HCT116 (cell line): Measurements from ENCODE around the gene KRTAP22-1.

Source experiments
- CBX3 ChIP-seq: IDR thresholded peaks from 2 replicates; pipeline ENCODE4 v1.6.1; 2012; ENCODE audit warnings: low read depth
- EZH2 ChIP-seq: fragments of 200-600 bp; sonication (generic); IDR thresholded peaks from 2 replicates; pipeline ENCODE4 v1.6.1; 2017; ENCODE audit warnings: antibody characterized with exemption, mixed run types
- JUND ChIP-seq: IDR thresholded peaks from 2 replicates; pipeline ENCODE4 v1.6.1; 2012
- POLR2A ChIP-seq: IDR thresholded peaks from 2 replicates; pipeline ENCODE4 v1.7.0; 2011; ENCODE audit warnings: borderline replicate concordance; ENCODE audit not compliant: insufficient read depth, insufficient read length; ENCODE audit errors: extremely low read depth
- POLR2AphosphoS5 ChIP-seq: IDR thresholded peaks from 2 replicates; pipeline ENCODE4 v1.6.1; 2011; ENCODE audit warnings: mild to moderate bottlenecking, low read depth, low read length, moderate library complexity
- TCF7L2 ChIP-seq: IDR thresholded peaks from 2 replicates; pipeline ENCODE4 v1.7.0; 2011; ENCODE audit warnings: borderline replicate concordance, inconsistent platforms; ENCODE audit not compliant: insufficient read depth, insufficient read length; ENCODE audit errors: extremely low read depth
- ZNF274 ChIP-seq: fragments of 200-500 bp; sonication (Bioruptor generic); IDR thresholded peaks from 2 replicates; pipeline ENCODE4 v1.6.1; 2014; ENCODE audit warnings: mild to moderate bottlenecking, low read depth, low read length, inconsistent platforms
- TF ChIP-seq, protein P1 (sequence below), 3 experiments: fragments of 200-600 bp in 1 of 3; sonication (generic) in 1 of 3; IDR thresholded peaks in 2 of 3; conservative IDR thresholded peaks in 1 of 3; 2 replicates each; pipeline ENCODE4 v1.5.1; 2012 to 2017; ENCODE audit warnings: low read depth in 2 of 3, low read length in 2 of 3, antibody characterized with exemption in 1 of 3, borderline replicate concordance in 1 of 3, control low read depth in 1 of 3, mild to moderate bottlenecking in 1 of 3, mixed read lengths in 1 of 3, mixed run types in 1 of 3, moderate library complexity in 1 of 3; ENCODE audit not compliant: insufficient read depth in 1 of 3
- TF ChIP-seq, protein P2 (sequence below): IDR thresholded peaks from 2 replicates; pipeline ENCODE4 v1.6.1; 2012
- TF ChIP-seq, protein P3 (sequence below): IDR thresholded peaks from 2 replicates; pipeline ENCODE4 v1.6.1; 2011; ENCODE audit warnings: mild to moderate bottlenecking, low read length, moderate library complexity; ENCODE audit not compliant: insufficient replicate concordance; ENCODE audit errors: extremely low read depth

DNA sequence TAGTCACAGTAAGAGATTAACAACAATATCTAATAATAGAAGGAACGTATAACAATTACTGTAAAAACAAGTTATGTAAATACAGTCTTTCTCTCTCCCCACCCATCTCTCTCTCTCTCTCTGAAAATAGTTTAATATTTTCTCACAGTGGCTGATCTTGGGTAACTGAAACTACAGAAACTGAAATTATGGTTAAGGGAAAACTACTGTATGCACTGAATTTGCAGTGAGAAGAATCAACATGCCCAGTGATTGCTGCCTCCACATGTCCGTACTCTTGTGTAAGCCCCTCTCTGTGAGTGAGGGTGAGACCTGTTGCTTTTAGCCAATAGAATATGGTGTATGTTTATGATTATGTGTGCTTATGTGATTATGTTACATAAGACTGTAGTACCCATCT, 11.2 kb downstream of the KRTAP22-1 start:
- TF ChIP-seq, protein P1, sequence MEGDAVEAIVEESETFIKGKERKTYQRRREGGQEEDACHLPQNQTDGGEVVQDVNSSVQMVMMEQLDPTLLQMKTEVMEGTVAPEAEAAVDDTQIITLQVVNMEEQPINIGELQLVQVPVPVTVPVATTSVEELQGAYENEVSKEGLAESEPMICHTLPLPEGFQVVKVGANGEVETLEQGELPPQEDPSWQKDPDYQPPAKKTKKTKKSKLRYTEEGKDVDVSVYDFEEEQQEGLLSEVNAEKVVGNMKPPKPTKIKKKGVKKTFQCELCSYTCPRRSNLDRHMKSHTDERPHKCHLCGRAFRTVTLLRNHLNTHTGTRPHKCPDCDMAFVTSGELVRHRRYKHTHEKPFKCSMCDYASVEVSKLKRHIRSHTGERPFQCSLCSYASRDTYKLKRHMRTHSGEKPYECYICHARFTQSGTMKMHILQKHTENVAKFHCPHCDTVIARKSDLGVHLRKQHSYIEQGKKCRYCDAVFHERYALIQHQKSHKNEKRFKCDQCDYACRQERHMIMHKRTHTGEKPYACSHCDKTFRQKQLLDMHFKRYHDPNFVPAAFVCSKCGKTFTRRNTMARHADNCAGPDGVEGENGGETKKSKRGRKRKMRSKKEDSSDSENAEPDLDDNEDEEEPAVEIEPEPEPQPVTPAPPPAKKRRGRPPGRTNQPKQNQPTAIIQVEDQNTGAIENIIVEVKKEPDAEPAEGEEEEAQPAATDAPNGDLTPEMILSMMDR (IDR thresholded peaks at IDR 0.05 in 2 of 3, conservative IDR thresholded peaks at IDR 0.05 in 1 of 3; ENCODE audit: borderline replicate concordance in 1 of 3, insufficient read depth in 1 of 3, low read depth in 2 of 3, low read length in 2 of 3), result no peak
- TF ChIP-seq ZNF274 (no peak), CBX3 (no peak), POLR2AphosphoS5 (no peak), TCF7L2 (no peak), POLR2A (no peak), JUND (no peak), EZH2 (no peak)
- TF ChIP-seq, protein P2, sequence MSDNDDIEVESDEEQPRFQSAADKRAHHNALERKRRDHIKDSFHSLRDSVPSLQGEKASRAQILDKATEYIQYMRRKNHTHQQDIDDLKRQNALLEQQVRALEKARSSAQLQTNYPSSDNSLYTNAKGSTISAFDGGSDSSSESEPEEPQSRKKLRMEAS, result no peak
- TF ChIP-seq, protein P3, sequence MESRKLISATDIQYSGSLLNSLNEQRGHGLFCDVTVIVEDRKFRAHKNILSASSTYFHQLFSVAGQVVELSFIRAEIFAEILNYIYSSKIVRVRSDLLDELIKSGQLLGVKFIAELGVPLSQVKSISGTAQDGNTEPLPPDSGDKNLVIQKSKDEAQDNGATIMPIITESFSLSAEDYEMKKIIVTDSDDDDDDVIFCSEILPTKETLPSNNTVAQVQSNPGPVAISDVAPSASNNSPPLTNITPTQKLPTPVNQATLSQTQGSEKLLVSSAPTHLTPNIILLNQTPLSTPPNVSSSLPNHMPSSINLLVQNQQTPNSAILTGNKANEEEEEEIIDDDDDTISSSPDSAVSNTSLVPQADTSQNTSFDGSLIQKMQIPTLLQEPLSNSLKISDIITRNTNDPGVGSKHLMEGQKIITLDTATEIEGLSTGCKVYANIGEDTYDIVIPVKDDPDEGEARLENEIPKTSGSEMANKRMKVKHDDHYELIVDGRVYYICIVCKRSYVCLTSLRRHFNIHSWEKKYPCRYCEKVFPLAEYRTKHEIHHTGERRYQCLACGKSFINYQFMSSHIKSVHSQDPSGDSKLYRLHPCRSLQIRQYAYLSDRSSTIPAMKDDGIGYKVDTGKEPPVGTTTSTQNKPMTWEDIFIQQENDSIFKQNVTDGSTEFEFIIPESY, result no peak
